Activated CD4-positive, alpha-beta T cell treated with anti-CD3 and anti-CD28 coated beads, Interleukin-2, Interleukin-6, amounts not matched to agents 100 ng/mL and 50 ng/mL, durations not matched to agents 16 hours and 8 hours (primary cell): ENCODE measurements around the gene DSC1.

Experiments used
- DNase-seq: peaks from one replicate; pipeline ENCODE4 v3.0.0-alpha.2; 2020

The DSC1 gene

GRCh38 chr18:31102025-31102684 lies 60.5 kb downstream of the DSC1 start, which contains the start of gene DSC2:
TSS of gene DSC2 (minus strand) at chr18:31102421. CDS start at chr18:31101971, 450 bp downstream.
- DNase-seq: no peak

- no peak for DNase-seq
These were observed 61.3 kb downstream of the DSC1 start for GRCh38 chr18:31101183-31102024.

- no peak for DNase-seq
These were observed 62.0 kb downstream of the DSC1 start for GRCh38 chr18:31100436-31101182.

GRCh38 chr18:31099450-31100230 lies 63.0 kb downstream of the DSC1 start:
- no peak for DNase-seq

- no peak for DNase-seq
These were observed 63.8 kb downstream of the DSC1 start for GRCh38 chr18:31098878-31099277.

- DNase-seq: no peak
These were observed 65.0 kb downstream of the DSC1 start for GRCh38 chr18:31097666-31098065.

GRCh38 chr18:31093880-31094279 lies 68.8 kb downstream of the DSC1 start:
- DNase-seq: no peak

- DNase-seq: no peak
These were observed 69.4 kb downstream of the DSC1 start for GRCh38 chr18:31093294-31093693.

- DNase-seq: no peak
These were observed 71.3 kb downstream of the DSC1 start for GRCh38 chr18:31091350-31091749.

GRCh38 chr18:31088532-31088931 lies 74.1 kb downstream of the DSC1 start:
- no peak for DNase-seq

GRCh38 chr18:31079973-31080372 lies 82.7 kb downstream of the DSC1 start:
- DNase-seq: no peak
